ENCODE results near the gene CLCNKB.
A peak's percentile ranks its signal among the peaks of the same experiment; 100 is the strongest.

Gene CLCNKB

GRCh38 chr1:16010837-16011236, 32.7 kb upstream of the CLCNKB start:
- TF ChIP-seq CTCF (conservative IDR thresholded peaks at IDR 0.05; ENCODE audit: low read depth, low read length): no peak
- Histone ChIP-seq H4K20me1 (ENCODE audit: insufficient read depth) (no peaks in the 10 kb centered on the region), H3K27me3 (ENCODE audit: insufficient read depth, low read depth) (no peaks in the 10 kb centered on the region), H3K27ac (no peak overlapping the region), H3K4me2 (no peak overlapping the region), H3K79me2 (ENCODE audit: insufficient read depth, low read depth) (no peaks in the 10 kb centered on the region), H3K4me3 (IDR thresholded peaks at IDR 0.05; ENCODE audit: insufficient read depth, low read depth, low read length) (no peak overlapping the region), H3K9ac (no peak overlapping the region), H2AFZ (ENCODE audit: low read depth) (no peak overlapping the region), H3K36me3 (ENCODE audit: insufficient read depth) (no peaks in the 10 kb centered on the region), H3K4me1 (ENCODE audit: low read depth, poor library complexity, severe bottlenecking) (peaks cover 42% of the 10 kb centered on the region)

GRCh38 chr1:16011936-16012589, 31.5 kb upstream of the CLCNKB start:
- Histone ChIP-seq H3K36me3 (ENCODE audit: insufficient read depth) (no peaks in the 10 kb centered on the region), H3K27me3 (ENCODE audit: insufficient read depth, low read depth) (no peaks in the 10 kb centered on the region), H3K27ac (peak overlapping the region; percentile 69), H3K79me2 (ENCODE audit: insufficient read depth, low read depth) (no peaks in the 10 kb centered on the region), H2AFZ (ENCODE audit: low read depth) (peak overlapping the region; percentile 78), H3K4me2 (peak overlapping the region; percentile 94), H3K9ac (peak overlapping the region; percentile 76), H4K20me1 (ENCODE audit: insufficient read depth) (no peaks in the 10 kb centered on the region), H3K4me3 (IDR thresholded peaks at IDR 0.05; ENCODE audit: insufficient read depth, low read depth, low read length) (peak overlapping the region; percentile 32), H3K4me1 (ENCODE audit: low read depth, poor library complexity, severe bottlenecking) (peaks cover 54% of the 10 kb centered on the region)
- TF ChIP-seq CTCF (conservative IDR thresholded peaks at IDR 0.05; ENCODE audit: low read depth, low read length): no peak

GRCh38 chr1:16012590-16013219, 30.9 kb upstream of the CLCNKB start:
- no peaks in the 10 kb centered on the region for H3K27me3 ChIP-seq (ENCODE audit: insufficient read depth, low read depth)
- no peak for TF ChIP-seq CTCF (conservative IDR thresholded peaks at IDR 0.05; ENCODE audit: low read depth, low read length)
- H2AFZ ChIP-seq (ENCODE audit: low read depth): peak overlapping the region; percentile 78
- H4K20me1 ChIP-seq (ENCODE audit: insufficient read depth): no peaks in the 10 kb centered on the region
- H3K36me3 ChIP-seq (ENCODE audit: insufficient read depth): no peaks in the 10 kb centered on the region
- H3K4me1 ChIP-seq (ENCODE audit: low read depth, poor library complexity, severe bottlenecking): peaks cover 60% of the 10 kb centered on the region
- H3K4me2 ChIP-seq: peak overlapping the region; percentile 94
- H3K79me2 ChIP-seq (ENCODE audit: insufficient read depth, low read depth): no peaks in the 10 kb centered on the region
- peak overlapping the region; percentile 69 for H3K27ac ChIP-seq
- H3K4me3 ChIP-seq (IDR thresholded peaks at IDR 0.05; ENCODE audit: insufficient read depth, low read depth, low read length): peak overlapping the region; percentile 32
- peak overlapping the region; percentile 76 for H3K9ac ChIP-seq

GRCh38 chr1:16013220-16013907, 30.2 kb upstream of the CLCNKB start:
- TF ChIP-seq CTCF (conservative IDR thresholded peaks at IDR 0.05; ENCODE audit: low read depth, low read length): no peak
- H4K20me1 ChIP-seq (ENCODE audit: insufficient read depth): no peaks in the 10 kb centered on the region
- peak overlapping the region; percentile 76 for H3K9ac ChIP-seq
- peak overlapping the region; percentile 32 for H3K4me3 ChIP-seq (IDR thresholded peaks at IDR 0.05; ENCODE audit: insufficient read depth, low read depth, low read length)
- peak overlapping the region; percentile 78 for H2AFZ ChIP-seq (ENCODE audit: low read depth)
- H3K27me3 ChIP-seq (ENCODE audit: insufficient read depth, low read depth): no peaks in the 10 kb centered on the region
- no peaks in the 10 kb centered on the region for H3K36me3 ChIP-seq (ENCODE audit: insufficient read depth)
- no peaks in the 10 kb centered on the region for H3K79me2 ChIP-seq (ENCODE audit: insufficient read depth, low read depth)
- peaks cover 60% of the 10 kb centered on the region for H3K4me1 ChIP-seq (ENCODE audit: low read depth, poor library complexity, severe bottlenecking)
- peak overlapping the region; percentile 69 for H3K27ac ChIP-seq
- peak overlapping the region; percentile 94 for H3K4me2 ChIP-seq

All from KMS-11 (cell line).